K562 (cell line): Measurements from ENCODE around the gene TCAP. TPM values are rescaled to one million over a fixed set of nuclear protein-coding genes. Genes with fewer than 3 reads are reported as not detected.

Experiments
- ADNP ChIP-seq: fragments of 200-800 bp; sonication (Bioruptor generic); IDR thresholded peaks from 2 replicates; pipeline ENCODE4 v1.6.1; 2016; ENCODE audit warnings: missing genetic modification characterization, missing compliant biosample characterization
- ARID3A ChIP-seq: IDR thresholded peaks from 2 replicates; pipeline ENCODE4 v1.6.1; 2012; ENCODE audit warnings: low read depth, low read length, improper control_type of control experiment, borderline replicate concordance
- ATF3 ChIP-seq, 2 experiments: fragments of 450-650 bp in 1 of 2; sonication (generic) in 1 of 2; formaldehyde crosslinking in 1 of 2; IDR thresholded peaks in 1 of 2; conservative IDR thresholded peaks in 1 of 2; 2 replicates each; pipeline versions ENCODE4 v1.6.1 to v1.8.1; 2016 to 2023; ENCODE audit warnings: mild to moderate bottlenecking in 2 of 2, moderate library complexity in 2 of 2, inconsistent platforms in 1 of 2, missing genetic modification reagents in 1 of 2
- CBFA2T3 ChIP-seq: fragments of 450-650 bp; IDR thresholded peaks from 2 replicates; pipeline ENCODE4 v1.6.1; 2017
- CREB3 ChIP-seq: fragments of 450-650 bp; conservative IDR thresholded peaks from 2 replicates; pipeline ENCODE4 v1.6.1; 2016; ENCODE audit warnings: missing genetic modification characterization, low read depth, mild to moderate bottlenecking, missing compliant biosample characterization, moderate library complexity
- ETS1 ChIP-seq: conservative IDR thresholded peaks from 2 replicates; pipeline ENCODE4 v1.6.1; 2011; ENCODE audit warnings: low read depth, mild to moderate bottlenecking, low read length; ENCODE audit not compliant: control insufficient read depth
- PRMT5 ChIP-seq: sonication (generic); formaldehyde crosslinking; IDR thresholded peaks from 2 replicates; pipeline ENCODE4 v1.5.0; 2020; ENCODE audit warnings: missing genetic modification reagents
- SAFB ChIP-seq: fragments of 200-400 bp; formaldehyde crosslinking; IDR thresholded peaks from 2 replicates; pipeline ENCODE4 v1.6.1; 2017; ENCODE audit warnings: low read depth, low read length, borderline replicate concordance
- SRSF3 ChIP-seq: fragments of 200-400 bp; formaldehyde crosslinking; IDR thresholded peaks from 2 replicates; pipeline ENCODE4 v1.6.1; 2016; ENCODE audit warnings: mild to moderate bottlenecking, low read length, moderate library complexity; ENCODE audit not compliant: insufficient read depth
- ZBTB11 ChIP-seq, 3 experiments: fragments of 200-800 bp in 1 of 3; fragments of 250-450 bp in 1 of 3; fragments of 450-650 bp in 1 of 3; sonication (Bioruptor Pico) in 1 of 3; sonication (Bioruptor generic) in 1 of 3; formaldehyde crosslinking in 1 of 3; IDR thresholded peaks; 2 replicates each; pipeline versions ENCODE4 v1.6.1 to v1.8.0; 2016 to 2022; ENCODE audit warnings: mild to moderate bottlenecking in 2 of 3, missing genetic modification characterization in 2 of 3, missing compliant biosample characterization in 1 of 3, moderate library complexity in 1 of 3
- ZFP1 ChIP-seq: fragments of 450-650 bp; formaldehyde crosslinking; IDR thresholded peaks from 2 replicates; pipeline ENCODE4 v1.4.0; 2020; ENCODE audit warnings: mild to moderate bottlenecking, mixed read lengths
- ZFP30 ChIP-seq: fragments of 250-450 bp; sonication (Bioruptor Pico); IDR thresholded peaks from 2 replicates; pipeline ENCODE4 v1.8.0; 2022; ENCODE audit warnings: moderate library complexity, mild to moderate bottlenecking, inconsistent platforms, borderline replicate concordance
- ZNF143 ChIP-seq: sonication (generic); formaldehyde crosslinking; IDR thresholded peaks from 2 replicates; pipeline ENCODE4 v1.9.0; 2022; ENCODE audit warnings: mild to moderate bottlenecking, missing genetic modification reagents
- ZNF224 ChIP-seq: sonication (generic); formaldehyde crosslinking; IDR thresholded peaks from 2 replicates; pipeline ENCODE4 v1.8.0; 2022; ENCODE audit warnings: mild to moderate bottlenecking, missing genetic modification reagents
- ZNF57 ChIP-seq: fragments of 450-650 bp; formaldehyde crosslinking; IDR thresholded peaks from 2 replicates; pipeline ENCODE4 v1.4.0; 2020; ENCODE audit warnings: mild to moderate bottlenecking, moderate library complexity
- ZNF780A ChIP-seq: fragments of 250-450 bp; sonication (Bioruptor Pico); IDR thresholded peaks from 2 replicates; pipeline ENCODE4 v1.5.0; 2021; ENCODE audit warnings: mild to moderate bottlenecking
- polyA plus RNA-seq, 8 experiments: library from polyadenylated mRNA; depleted of rRNA in 4 of 8; stranded (reverse) in 5 of 8; unstranded in 3 of 8; fragments of >200 nt; fragmentation: Nextera tagmentation in 2 of 8; fragmentation: Illumina TruSeq in 1 of 8; extraction: Ambion mirVana in 2 of 8; extraction: Trizol in 1 of 8; gene quantifications; 2 replicates each; pipeline versions ENCODE4 v1.2.1 to v1.2.3, GENCODE V29; 2011 to 2014; ENCODE audit warnings: inconsistent platforms in 1 of 8, missing spikeins in 1 of 8
- total RNA-seq, 7 experiments: library from RNA; depleted of rRNA in 6 of 7; stranded (reverse); fragments of >200 nt in 6 of 7; fragmentation: Illumina TruSeq in 2 of 7; extraction: Trizol in 2 of 7; gene quantifications; 2 replicates each; pipeline versions ENCODE4 v1.2.1 to v1.2.3, GENCODE V29; 2011 to 2021; ENCODE audit warnings: low replicate concordance in 1 of 7

TCAP gene
- total and polyA plus RNA-seq, 9 of the 15 experiments (the other 6 are each of a cell fraction or from before 2014, with no cell fraction given) = 0.33 to 1.4 (median 0.82) TPM; not detected in 2

GRCh38 chr17:39666601-39667261 lies 1.6 kb downstream of the TCAP start (continued):
- TF ChIP-seq ZFP30 (no peak), PRMT5 (CRISPR knock-in tag) (no peak), SRSF3 (no peak), SAFB (no peak), CBFA2T3 (peak; percentile 32; the same call in 1 of the 2 replicates), ZNF143 (CRISPR knock-in tag) (no peak), ARID3A (no peak), ZNF780A (CRISPR knock-in tag) (0 out of 2 replicates have a peak, but pooled peaks have one; percentile 42), ZNF57 (CRISPR knock-in tag) (no peak), ETS1 (no peak), ZBTB11 (CRISPR knock-in tag; IDR thresholded peaks at IDR 0.05) (peak in 1 of 3 experiments; percentile 52; a peak in 1 of 6 replicates), ZFP1 (no peak), CREB3 (0 out of 2 replicates have a peak, but pooled peaks have one; percentile 22), ATF3 (IDR thresholded peaks at IDR 0.05) (peak; percentile 82), ATF3 (CRISPR knock-in tag; conservative IDR thresholded peaks at IDR 0.05) (no peak), ZNF224 (CRISPR knock-in tag) (no peak), ADNP (tag) (no peak)
